GM21528 (cell line): ENCODE results near the gene PLEKHS1.
"Not testable (repeated sequence)": the region's sequence is repeated elsewhere in the genome, so short reads cannot be mapped to it uniquely, and the experiment has no call there.

Source experiments
- ATAC-seq: cut with Tn5 transposase; IDR thresholded peaks from one replicate; pipeline ENCODE4 v1.9.1; 2021; ENCODE audit warnings: mild to moderate bottlenecking, moderate library complexity; ENCODE audit not compliant: unreplicated experiment, low FRiP score

Gene PLEKHS1

DNA sequence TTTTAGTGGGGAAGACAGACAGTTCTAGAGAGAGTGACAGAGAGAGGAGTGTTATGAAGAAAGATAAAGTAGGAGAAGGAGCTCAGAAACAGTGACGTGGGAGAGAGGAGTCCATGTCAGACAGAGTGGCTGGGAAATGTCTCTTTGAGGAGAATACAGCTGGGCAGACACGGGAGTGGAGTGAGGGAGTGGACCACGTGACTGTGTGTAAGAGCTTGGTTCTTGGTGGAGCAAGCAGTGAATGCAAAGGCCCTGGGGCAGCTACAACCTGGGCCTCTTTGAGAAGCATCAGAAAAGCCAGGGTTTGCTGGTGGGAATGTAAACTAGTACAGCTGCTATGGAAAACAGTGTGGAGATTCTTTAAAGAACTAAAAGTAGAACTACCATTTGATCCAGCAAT lies 11.9 kb upstream of the PLEKHS1 start:
- no peak for ATAC-seq

DNA sequence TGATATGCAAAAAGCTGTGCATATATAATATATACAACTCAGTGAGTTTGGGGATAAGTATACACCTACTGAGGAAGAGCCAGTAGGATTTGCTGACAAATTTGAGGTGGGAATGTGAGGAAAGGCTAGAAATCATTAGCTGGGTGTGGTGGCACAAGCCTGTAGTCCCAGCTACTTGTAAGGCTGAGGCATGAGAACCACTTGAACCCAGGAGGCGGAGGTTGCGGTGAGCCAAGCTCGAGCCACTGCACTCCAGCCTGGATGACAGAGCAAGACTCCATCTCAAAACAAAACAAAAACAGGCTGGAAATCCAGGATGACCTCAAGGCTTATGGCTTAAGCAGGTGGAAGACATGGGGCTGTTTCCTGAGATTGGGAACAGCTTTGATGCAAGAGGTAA lies 10.6 kb upstream of the PLEKHS1 start:
- ATAC-seq, result no peak

DNA sequence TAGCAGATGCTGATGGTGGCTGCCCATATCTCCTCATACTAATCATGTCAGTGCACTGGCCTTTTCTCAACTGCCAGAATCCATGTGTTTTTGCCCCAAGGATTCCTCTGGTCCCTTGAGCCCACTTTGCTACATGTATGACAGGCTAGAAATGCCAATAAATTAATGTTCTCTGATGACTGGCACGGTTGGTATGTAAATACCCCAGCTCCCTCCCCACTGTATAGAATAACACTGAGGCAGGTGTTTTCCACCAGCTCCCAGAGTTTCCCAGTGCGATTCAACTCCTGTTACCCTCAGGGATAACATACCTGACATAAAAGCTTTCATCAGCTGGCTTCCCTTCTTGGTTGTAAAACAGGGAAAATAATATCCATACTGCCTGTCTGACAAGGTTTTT lies 9.0 kb upstream of the PLEKHS1 start:
- ATAC-seq, result no peak

DNA sequence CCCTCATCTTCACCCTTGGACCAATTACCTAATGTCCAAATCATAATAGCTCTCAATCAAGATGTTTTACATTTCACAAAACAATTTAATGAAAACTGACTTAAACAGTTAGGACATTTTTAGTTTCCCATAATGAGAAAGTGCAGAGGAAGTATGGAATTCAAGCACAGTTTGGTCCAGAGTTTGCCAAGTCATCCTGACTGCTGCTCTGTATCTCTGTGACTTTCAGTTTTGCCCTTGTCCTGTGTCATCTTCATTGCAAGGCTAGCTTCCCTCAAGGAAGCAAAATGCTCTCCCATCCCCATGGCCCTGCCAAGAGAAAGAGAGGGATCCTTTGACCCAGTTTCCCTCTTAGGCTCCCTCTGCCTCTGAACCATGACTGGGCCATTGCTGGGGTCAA lies 7.9 kb upstream of the PLEKHS1 start:
- ATAC-seq, result no peak

DNA sequence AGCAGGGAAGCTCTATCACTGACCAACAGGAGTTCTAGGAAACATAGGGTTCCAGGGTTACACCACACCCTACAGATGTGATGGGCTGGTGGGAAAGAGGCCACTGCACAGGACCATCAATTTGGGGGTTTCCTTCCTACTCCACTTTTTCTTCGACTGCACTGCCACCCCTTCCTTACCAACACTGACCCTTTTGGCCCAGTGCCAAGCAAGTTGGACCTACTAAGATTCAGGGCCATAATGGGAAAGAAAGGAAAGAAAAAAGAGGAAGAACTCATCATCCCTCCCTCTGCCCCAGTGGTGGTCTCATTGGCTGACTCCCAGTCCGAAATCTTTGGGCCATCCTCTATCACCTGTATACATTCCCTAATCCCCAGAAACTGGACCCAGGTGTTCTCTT lies 6.1 kb upstream of the PLEKHS1 start:
- no peak for ATAC-seq

DNA sequence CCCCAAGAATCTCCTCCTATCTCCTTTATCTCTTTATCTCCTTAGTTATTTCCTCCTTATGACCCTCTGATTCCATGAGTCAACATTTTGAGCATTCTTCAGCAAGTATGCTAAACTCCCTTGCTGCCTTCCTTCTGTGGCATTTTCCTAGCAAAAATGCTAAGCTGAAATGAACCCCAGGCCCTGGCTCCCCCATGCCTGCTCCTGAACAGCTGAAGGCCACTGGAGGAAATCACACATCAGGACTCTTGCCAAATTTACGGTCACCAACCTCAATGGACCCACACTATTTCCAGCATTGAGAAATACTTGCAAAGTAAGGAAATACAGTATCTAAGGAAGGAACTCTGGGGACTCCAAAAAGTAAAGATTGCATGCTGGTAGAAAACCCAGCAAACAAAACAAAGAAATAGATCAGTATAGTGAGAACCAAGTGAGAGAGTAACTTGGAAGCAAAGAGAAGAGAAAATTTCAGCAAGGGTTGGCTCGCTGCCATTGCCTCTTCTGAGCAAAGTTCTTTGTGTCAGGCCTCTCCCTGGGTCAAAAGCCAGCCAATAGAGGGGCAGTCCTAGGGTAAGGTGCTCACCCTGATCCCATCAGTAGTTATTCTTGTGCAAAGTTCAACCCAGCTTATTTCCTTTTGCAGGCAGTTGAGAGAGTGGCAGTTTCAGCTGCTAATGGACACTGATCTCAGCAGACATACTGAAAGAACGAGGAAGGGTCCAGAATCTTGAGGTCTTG lies 5.1 kb upstream of the PLEKHS1 start:
- ATAC-seq, result no peak

DNA sequence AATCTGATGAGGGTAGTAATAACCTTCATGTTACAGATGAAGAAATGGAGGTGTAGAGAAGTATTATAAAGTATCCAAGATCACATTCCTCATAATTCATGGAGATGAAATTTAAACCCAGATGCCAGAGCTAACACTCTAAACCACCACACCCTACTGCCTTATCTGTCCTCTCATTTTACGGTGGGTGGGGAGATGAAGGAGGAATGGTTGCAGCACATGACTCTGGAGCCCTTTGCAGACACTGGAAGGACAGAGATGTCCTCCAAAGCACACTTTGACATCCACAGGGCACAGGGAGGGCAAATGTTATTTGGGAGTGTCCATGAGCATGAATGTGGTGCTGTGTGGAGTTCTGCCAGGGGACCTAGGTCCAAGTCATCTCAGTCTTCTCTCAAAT lies 1.1 kb downstream of the PLEKHS1 start:
- ATAC-seq, result no peak

DNA sequence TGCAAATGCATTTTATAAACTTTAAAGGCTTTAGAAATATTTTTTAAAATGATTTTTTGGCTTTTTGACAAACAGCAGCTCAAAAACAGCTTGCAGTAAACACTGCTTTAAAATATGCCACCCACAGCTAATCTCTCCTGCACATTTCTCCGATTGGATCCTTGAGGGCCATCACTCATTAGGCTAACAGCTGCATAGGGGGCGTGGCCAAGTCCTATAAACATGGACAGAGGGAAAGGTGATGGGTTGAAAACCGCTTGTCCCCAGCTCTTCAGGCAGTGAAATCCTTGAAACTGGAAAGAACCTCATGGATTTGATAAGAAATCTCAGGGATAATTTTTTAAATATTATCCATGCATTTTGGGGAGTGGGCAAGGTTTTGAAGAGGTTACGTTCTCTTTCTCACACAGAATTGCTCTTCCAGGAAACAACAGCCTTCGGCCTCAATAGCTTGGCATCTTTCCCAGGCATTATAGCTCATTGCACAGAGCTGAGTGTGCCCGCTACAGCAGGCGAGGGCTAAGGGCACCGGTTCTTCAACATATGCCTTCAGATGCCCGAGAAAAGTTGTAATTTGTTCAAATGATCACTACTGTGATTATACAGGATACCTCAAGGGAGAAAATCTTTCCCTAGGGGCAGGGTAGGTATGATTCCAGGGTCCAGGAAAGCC lies 1.7 kb downstream of the PLEKHS1 start:
- no peak for ATAC-seq

DNA sequence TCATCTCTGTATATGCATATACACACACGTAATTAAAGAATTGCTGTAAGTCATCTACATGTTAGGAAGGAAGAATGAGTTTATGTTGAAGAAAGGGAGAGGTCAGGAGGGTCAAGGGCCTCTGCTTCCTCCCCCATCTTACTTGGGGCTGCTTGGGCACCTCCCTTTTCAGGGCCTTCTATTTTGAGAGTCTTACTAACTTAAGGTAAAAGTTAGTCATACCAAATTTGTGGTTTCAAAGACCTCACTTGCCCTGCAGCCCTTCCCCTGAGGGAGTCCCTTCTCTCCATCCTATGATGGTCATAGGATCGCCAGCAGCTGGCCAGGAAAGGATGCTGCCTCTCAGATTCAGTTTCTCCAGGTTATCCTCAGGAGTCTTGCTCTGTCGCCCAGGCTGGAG lies 2.6 kb downstream of the PLEKHS1 start:
- ATAC-seq, result no peak

DNA sequence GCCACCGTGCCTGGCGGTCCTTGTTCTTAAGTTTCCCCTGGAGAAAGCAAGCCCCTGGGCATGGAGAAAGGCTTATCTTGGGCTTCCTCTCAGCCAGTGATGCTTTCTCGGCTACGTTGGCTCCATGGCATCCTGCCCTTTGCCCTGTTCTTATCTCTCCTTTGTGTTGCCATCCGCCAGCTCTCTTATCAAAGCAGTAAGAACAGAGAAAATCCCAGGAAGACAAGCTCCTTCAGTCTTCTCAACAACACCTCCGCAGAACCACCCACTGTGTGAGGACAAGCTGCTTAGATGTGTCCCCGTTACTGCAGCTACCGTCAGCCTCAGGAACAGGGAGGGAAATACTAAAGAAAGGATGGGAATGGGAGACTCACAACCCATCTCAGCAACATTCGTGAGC lies 3.3 kb downstream of the PLEKHS1 start:
- no peak for ATAC-seq

DNA sequence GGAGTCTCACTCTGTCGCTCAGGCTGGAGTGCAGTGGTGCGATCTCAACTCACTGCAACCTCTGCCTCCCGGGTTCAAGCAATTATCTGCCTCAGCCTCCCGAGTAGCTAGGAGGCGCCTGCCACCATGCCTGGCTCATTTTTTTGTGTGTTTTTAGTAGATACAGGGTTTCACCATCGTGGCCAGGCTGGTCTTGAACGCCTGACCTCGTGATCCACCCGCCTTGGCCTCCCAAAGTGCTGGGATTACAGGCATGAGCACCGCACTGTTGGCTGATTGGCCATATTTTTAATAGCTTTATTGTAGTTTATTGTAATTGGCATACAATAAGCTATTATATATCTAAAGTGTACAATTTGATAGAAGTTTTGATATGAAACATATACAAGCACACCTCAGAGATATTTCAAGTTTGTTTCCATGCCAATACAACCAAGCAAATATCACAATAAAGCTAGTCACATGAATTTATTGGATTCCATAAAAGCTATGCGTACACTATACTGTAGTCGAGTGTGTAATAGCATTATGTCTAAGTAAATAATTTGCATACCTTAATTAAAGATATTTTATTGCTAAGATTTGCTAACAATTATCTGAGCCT lies 5.6 kb downstream of the PLEKHS1 start:
- ATAC-seq, result no peak

DNA sequence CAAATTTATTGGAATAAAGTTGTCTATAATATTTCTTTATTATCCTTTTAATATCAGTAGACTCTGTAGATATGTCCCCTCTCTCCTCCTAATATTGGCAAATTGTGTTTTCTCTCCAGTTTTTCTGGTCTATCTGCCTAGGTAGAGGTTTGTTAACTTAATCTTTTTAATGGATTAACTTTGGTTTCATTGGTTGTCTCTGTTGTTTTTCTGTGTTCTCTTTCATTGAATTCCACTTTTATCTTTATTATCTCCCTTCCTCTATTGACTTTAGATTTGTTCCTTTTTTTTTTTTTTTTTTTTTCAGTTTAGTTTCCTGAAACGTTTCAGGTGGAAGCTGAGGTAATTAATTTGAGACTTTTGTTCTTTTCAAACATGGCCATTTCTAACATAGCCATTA lies 10.6 kb downstream of the PLEKHS1 start:
- no peak for ATAC-seq

DNA sequence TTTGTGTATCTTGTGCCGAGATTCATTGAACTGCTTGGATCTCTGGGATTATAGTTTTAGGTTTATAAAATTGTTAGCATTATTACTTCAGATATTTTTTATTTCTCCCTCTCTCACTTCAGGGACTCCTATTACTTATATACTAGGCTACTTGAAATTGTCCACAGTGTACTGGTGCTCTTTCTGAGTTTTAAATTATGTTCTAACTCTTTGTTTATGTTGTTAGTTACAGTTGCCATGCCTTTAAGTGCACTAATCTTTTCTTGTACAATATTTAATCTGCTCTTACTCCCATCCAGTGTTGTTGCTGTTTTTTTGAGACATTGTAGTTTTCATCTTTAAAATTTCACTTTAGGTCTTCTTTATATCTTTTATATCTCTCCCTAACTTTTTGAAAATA lies 13.1 kb downstream of the PLEKHS1 start:
- ATAC-seq, result no peak

DNA sequence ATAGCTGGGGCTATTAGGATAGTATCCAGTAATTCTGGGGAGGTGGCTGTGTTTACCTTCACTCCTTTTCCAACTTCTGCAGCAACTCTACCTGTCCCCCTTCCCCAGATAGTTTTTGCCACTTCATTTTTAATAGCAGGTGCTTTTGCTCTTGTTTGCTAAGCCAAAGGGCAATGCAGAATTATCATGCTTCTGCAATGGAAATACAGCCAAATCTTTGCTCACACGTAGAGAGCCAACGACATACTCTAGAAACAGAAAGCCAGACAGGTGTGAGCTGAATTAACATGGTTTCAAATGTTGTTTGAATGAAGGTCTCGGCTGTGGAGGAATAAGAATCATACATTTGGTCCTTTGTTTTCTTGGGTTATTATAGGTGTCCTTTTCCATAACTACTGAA lies 14.4 kb downstream of the PLEKHS1 start:
- ATAC-seq, result no peak

DNA sequence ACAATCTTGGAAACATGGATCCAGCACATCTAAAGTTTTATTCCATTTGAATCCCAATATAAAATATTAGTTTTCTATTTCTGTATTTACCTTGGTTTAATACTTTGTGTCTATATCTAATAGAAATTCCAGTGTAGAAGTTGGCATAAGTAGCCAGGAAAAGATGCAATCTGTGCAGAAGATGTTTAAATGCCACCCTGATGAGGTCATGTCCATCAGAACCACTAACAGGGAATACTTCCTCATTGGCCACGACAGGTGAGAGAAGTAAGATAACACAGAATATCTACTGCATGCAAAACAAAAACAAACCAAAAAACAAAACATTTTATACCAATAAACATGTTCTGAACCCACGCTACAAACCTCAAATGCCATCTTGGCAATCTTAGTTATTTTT lies 15.7 kb downstream of the PLEKHS1 start:
- no peak for ATAC-seq

DNA sequence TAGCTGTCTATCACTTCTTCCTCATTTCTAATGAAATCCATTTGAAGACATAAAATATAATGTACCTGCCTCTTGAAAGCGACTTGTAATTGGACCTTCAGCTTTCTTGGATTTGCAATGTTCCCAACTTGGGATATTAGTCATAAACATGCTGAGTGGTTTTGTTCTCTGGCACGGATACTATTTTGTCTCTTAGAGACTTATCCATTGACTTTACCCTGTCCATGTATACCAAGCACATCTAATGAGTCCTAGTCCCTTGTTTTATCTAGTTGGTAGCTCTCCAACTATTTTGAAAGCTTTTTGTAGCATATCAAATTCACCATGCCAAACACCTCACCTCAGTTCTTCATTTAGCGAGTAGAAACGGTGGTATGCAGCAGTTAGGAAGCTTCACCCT lies 18.9 kb downstream of the PLEKHS1 start:
- no peak for ATAC-seq

DNA sequence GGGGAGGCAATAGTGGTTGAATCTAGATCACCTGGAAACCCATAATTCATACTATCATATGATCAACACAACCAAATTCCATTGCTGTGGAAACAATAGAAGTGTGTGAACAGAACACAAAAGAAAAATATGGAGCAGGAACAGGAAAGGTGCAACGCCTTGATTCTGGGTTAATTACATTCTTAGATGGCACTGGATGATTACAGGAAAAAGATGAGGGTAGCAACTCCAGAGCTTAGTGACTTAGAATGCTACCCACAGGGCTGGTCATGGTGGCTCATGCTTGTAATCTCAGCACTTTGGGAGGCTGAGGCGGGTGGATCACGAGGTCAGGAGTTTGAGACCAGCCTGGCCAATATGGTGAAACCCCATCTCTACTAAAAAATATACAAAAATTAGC lies 19.6 kb downstream of the PLEKHS1 start:
- not testable (repeated sequence) for ATAC-seq

DNA sequence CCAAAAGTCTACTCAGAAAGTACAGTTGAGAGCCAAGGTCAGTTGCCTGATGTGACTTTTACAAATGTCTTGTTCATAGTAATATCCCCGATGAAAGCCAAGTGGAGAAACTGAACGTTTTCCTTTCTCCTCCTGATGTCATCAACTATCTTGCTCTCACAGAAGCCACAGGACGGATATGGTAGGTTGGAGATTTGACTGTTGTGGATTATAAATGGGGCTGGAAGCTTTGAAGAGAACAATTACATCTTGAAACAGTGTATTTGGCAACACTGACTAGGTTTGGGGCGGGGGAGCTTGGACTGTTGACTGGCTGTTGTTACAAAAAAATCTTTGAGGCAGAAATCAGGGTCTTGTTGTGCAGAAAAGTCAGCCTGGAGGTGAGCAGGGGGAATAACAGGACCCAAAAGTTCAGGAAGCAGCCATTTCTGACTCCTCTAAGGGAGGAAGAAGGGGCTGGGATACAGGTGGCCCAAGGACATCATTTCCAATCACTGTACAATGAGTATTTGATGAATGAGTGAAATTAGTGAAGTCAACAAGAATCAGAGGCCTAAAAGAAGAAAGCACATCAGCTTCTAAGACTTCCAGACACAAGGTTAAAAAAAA lies 24.3 kb downstream of the PLEKHS1 start:
- ATAC-seq, result no peak

DNA sequence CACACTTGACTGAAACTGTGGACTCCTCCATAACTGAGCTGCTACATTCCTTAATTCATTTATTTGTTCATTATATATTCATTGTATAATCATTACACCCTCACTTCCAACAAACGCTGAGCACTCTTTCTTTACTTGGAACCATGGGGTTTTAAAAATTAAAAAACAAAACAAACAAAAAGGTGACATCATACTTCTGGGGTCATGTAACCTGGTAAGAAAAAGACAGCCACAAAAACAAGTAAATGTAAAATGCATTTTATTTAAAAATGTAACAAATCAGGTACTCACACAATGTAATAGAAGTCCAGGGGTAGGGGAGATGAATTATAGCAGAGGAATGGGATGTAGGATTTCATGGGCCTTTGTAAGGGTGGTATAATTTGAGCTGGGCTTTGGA lies 25.1 kb downstream of the PLEKHS1 start:
- ATAC-seq, result no peak

DNA sequence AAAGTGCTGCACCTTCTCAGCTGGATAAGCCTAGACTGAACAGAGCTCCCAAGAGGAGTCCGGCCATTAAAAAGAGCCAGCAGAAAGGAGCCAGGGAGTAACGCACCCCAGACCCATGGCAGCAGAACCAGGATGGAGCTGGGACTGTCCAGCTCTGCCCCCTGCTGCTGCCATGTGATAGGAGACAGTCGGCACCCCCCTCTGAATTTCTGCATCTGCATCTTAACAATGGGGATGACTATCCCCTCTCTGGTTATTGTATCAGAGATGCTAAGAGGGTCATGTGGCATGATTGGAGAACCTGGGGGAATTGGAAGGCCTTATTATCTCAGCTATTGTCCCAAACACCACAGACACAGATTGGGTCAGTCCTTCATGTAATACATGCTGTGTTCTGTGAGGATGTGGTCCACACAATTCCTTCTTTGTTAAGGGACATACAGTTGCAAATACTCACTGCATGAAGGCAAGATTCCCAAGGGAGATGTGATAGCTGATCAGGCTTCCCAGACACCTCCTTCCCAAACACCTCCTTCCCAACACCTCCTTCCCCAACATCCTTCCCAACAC lies 29.3 kb downstream of the PLEKHS1 start:
- no peak for ATAC-seq

DNA sequence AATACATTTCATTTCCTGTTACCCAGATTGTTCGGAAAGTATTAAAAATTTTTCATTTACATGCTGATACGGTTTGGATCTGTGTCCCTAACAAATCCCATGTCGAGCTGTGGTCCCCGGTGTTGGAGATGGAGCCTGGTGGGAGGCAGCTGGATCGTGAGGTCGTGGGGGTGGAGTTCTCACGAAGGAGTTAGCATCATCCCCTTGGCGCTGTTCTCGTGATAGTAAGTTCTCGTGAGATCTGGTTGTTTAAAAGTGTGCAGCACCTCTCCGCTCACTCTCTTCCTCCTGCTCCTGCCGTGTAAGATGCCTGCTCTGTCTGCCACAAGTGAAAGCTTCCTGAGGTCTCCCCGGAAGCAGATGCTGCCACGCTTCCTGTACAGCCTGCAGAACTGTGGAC lies 30.9 kb downstream of the PLEKHS1 start:
- ATAC-seq, result no peak
